Peyer's patch (tissue), 4 donors: Measurements from ENCODE around the gene PRDX1.

ENCODE experiments used
- POLR2A ChIP-seq, 2 donors: fragments of 450-650 bp; IDR thresholded peaks; one replicate each; pipeline ENCODE4 v1.5.1; 2017; ENCODE audit warnings: antibody characterized with exemption in 2 of 2, mild to moderate bottlenecking in 2 of 2, moderate library complexity in 2 of 2
- TF ChIP-seq, protein P1 (sequence below), 6 experiments: fragments of 450-650 bp in 4 of 6; fragments of 200-600 bp in 2 of 6; sonication (generic) in 1 of 6; IDR thresholded peaks; one replicate each; pipeline ENCODE4 v1.5.1; 2017 to 2019; ENCODE audit warnings: antibody characterized with exemption in 6 of 6, mild to moderate bottlenecking in 3 of 6, moderate library complexity in 1 of 6

DNA sequence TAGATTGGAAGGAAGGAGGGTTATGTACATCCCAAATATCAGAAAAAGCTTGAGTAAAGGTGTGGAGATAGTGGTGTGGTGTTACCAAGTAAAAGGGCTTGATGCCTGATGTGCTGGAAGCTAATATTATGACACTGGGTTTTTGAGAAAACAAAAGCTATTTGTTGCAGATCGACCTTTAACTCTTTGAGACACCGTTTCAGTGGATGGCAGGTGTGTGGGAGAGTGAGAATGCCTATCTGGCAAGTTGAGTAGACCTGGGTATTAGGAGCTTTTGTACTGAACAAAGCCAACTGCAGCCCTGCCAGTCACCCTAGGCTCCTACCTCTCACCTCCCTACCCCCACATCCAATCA is 20.2 kb downstream of the PRDX1 start:
- TF ChIP-seq, protein P1, sequence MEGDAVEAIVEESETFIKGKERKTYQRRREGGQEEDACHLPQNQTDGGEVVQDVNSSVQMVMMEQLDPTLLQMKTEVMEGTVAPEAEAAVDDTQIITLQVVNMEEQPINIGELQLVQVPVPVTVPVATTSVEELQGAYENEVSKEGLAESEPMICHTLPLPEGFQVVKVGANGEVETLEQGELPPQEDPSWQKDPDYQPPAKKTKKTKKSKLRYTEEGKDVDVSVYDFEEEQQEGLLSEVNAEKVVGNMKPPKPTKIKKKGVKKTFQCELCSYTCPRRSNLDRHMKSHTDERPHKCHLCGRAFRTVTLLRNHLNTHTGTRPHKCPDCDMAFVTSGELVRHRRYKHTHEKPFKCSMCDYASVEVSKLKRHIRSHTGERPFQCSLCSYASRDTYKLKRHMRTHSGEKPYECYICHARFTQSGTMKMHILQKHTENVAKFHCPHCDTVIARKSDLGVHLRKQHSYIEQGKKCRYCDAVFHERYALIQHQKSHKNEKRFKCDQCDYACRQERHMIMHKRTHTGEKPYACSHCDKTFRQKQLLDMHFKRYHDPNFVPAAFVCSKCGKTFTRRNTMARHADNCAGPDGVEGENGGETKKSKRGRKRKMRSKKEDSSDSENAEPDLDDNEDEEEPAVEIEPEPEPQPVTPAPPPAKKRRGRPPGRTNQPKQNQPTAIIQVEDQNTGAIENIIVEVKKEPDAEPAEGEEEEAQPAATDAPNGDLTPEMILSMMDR (IDR thresholded peaks at IDR 0.05): no peak
- no peak for TF ChIP-seq POLR2A (IDR thresholded peaks at IDR 0.05)
